ENCODE data around the gene C17orf75.
"Not testable (repeated sequence)": the region's sequence is repeated elsewhere in the genome, so short reads cannot be mapped to it uniquely, and the experiment has no call there.

C17orf75 gene

GRCh38 chr17:32356378-32356743 is 14.4 kb upstream of the C17orf75 start:
- in situ Hi-C loops (cut with HindIII; ENCODE audit: low sequenced_read_pairs): no loop called here

DNA sequence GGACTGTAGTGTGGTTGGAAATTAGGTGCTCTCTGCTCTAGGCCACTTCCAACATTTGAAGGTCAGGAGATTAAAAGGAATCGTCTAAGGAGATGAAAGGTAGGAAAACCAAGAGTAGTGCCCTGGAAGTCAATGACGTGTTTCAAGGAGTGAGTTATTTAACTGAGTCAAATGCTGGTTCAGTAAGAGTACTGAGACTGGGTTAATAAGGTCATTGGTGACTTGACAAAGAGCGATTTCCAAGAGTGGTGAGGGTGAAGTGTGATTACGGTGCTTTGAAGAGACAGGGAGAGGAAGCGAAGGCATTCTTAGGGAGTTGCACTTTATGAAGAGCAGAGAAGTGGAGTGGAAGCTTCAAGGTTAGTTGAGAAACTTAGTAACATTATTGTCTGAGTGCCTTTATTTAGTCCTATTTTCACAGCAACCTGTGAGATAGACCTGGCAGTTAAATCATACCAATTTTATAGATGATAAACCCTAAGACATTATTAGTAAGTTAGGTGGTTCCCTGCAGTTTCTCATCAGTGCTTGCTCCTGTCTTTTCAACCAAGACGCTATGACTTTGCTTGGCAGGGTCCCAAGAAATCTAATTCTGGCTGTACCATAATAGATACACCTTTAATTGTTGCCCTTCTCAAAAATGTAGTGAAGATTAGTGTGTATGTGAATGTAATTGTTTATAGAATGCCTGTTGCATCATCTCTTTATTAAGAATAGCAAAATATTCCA is 13.8 kb upstream of the C17orf75 start:
- no peak for DNase-seq (ENCODE audit: low read depth, low spot score)
- in situ Hi-C loops (cut with HindIII; ENCODE audit: low sequenced_read_pairs): no loop called here
- TF ChIP-seq CTCF (IDR thresholded peaks at IDR 0.05; ENCODE audit: low read depth, low read length): no peak
- H3K4me3 ChIP-seq (ENCODE audit: low read depth, low read length): no peak overlapping the region

More at GRCh38 chr17:32356378-32356743, 14.4 kb upstream of the C17orf75 start:
- no peak for TF ChIP-seq CTCF (IDR thresholded peaks at IDR 0.05; ENCODE audit: low read depth, low read length)
- DNase-seq (ENCODE audit: low read depth, low spot score): no peak
- H3K4me3 ChIP-seq (ENCODE audit: low read depth, low read length): no peak overlapping the region

GRCh38 chr17:32352734-32353133 is 10.8 kb upstream of the C17orf75 start:
- H3K4me3 ChIP-seq (ENCODE audit: low read depth, low read length): peak overlapping the region; percentile 90
- DNase-seq (ENCODE audit: low read depth, low spot score); in situ Hi-C loops (cut with HindIII; ENCODE audit: low sequenced_read_pairs): not testable (repeated sequence)

DNA sequence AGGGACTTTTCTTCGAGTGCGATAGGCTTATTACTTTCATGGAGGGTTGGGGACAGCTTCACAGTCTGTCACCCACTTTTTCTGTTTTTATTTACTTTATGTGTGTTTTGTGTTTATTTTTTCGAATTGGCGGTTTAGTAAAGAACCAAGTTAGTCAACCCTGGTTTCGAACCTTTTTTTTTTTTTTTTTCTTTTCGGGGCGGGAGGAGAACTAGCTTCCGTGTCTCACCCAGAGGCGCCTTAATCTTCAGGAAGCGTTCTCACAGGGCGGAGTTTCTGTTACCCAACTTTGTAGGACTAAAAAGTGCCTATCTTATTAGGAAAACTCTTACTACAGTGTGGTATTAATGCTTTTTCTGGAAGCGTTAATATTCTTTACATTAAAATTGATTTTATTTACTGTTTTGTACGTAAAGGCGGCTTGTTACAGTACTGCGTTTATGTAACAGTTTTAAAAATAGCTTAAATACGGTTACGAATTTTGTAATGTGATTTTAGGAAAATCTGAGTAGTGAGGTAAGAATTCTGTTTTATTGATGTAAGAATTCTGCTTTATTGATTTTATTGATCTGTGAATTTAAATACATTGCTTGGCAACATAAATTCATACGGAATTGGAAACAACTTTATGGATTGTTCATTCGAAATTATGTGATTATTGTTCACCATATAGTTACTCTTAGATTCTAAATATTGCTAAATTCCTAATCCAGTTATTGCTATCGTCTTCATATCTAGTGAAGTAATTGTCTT is 8.9 kb upstream of the C17orf75 start:
- in situ Hi-C loops (cut with HindIII; ENCODE audit: low sequenced_read_pairs): no loop called here
- peak; percentile 69 for DNase-seq (ENCODE audit: low read depth, low spot score)
- no peak for TF ChIP-seq CTCF (IDR thresholded peaks at IDR 0.05; ENCODE audit: low read depth, low read length)
- peak overlapping the region; percentile 90 for H3K4me3 ChIP-seq (ENCODE audit: low read depth, low read length)

DNA sequence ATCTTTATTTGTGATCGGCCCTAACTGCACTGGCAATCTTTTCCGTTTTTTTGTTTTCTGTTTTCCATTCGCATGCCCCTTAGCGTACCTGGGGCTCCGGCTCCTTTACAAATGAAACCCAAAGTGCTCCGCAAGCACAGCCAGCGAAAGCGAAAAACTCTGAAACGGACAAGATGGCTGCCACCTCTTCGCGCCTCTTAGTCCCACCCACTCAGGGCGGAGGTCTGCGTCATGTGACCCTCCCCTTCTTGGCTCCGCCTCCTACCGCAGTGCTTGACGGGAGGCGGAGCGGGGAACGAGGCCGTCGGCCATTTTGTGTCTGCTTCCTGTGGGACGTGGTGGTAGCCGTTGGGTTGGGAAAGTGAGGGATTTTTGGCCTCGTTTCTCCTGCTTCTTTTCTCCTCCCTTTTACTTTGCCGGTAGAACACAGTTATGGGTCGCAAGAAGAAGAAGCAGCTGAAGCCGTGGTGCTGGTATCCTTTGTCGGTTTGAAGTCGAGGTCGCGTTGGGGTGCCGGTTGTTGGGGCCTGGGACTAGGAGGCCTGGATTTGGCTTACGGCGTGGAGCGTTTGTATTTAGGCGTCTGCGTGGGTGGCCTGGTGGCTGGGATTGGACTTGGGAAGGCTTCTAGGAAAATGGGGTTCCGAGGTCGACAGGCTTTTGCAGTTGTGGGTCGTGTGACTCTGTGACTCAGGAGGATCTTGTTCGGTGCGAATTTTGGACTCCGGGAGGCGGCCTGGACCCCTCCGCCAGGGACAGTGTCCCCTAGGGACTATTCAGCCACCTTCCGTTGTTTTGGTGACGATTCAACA is 8.1 kb upstream of the C17orf75 start, which contains the start of gene ZNF207:
ZNF207 (plus strand) TSS at position 304 of the 812 bp plus-strand sequence; CDS start at position 433, 129 bp downstream.
- in situ Hi-C loops (cut with HindIII; ENCODE audit: low sequenced_read_pairs): no loop called here
- DNase-seq (ENCODE audit: low read depth, low spot score): peak; percentile 97
- H3K4me3 ChIP-seq (ENCODE audit: low read depth, low read length): peak within 1 kb of the TSS; percentile 90
- TF ChIP-seq CTCF (IDR thresholded peaks at IDR 0.05; ENCODE audit: low read depth, low read length): no peak

DNA sequence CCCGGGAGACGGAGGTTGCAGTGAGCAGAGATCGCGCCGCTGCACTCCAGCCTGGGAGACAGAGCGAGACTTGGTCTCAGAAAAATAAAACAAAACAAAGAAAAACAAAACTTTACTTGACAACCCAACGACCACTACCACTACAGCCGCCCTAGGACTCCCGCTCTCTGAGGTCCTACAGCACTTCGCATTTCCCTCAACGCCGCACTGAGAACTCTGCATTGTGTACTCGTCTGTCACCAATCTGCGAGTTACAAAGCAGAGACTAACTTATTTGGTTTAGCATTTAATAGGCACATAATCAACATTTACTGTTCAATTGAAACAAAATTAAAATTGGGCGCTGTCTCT is 7.5 kb upstream of the C17orf75 start:
- peak overlapping the region; percentile 90 for H3K4me3 ChIP-seq (ENCODE audit: low read depth, low read length)
- in situ Hi-C loops (cut with HindIII; ENCODE audit: low sequenced_read_pairs): no loop called here
- TF ChIP-seq CTCF (IDR thresholded peaks at IDR 0.05; ENCODE audit: low read depth, low read length): no peak
- no peak for DNase-seq (ENCODE audit: low read depth, low spot score)
